ENCODE measurements around the gene FOXD1. TPM values are rescaled to one million over a fixed set of nuclear protein-coding genes. Genes with fewer than 3 reads are reported as not detected.
"Not testable (repeated sequence)": the region's sequence is repeated elsewhere in the genome, so short reads cannot be mapped to it uniquely, and the experiment has no call there.

The FOXD1 gene
- polyA plus RNA-seq, 3 donors = 11.5 to 16.4 (median 12.7) TPM

DNA sequence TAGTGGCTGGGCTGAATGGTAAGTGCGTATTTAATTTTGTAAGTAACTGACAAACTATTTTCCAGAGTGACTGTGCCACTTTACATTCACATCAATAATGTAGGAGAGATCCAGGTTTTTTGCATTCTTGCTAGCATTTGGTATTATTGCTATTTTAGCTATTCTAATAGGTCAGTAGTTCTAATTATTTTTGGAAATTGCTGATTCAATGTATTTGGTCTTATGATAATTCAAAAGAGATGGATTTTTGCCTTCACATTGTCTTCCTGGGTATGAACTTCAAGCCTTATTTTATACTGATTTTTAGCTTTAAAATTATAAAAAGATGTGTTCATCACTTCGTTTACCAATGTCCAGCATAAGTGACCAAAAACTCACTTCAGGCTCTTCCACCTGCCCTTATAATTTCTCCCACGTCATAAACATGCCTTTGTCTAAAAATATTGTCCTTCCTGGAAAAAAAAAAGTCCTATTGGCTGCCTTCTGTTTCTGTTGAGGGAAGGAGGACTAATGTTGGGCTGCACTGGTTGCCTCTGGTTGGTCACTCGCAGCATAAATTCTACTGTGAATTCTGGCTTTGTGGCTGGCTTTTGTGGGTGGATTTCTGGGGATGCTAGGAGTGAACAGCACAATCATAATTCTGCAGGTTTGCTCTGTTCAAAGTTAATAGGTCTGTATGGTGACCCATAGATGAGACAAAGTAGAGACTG lies 15.2 kb downstream of the FOXD1 start:
- no peak for DNase-seq (ENCODE audit: extremely low read depth in 1 of 11, low read depth in 9 of 11, low spot score in 4 of 11)

- no peak for DNase-seq (ENCODE audit: extremely low read depth in 1 of 11, low read depth in 9 of 11, low spot score in 4 of 11)
Measured at GRCh38 chr5:73431204-73431851, 17.2 kb downstream of the FOXD1 start.

DNA sequence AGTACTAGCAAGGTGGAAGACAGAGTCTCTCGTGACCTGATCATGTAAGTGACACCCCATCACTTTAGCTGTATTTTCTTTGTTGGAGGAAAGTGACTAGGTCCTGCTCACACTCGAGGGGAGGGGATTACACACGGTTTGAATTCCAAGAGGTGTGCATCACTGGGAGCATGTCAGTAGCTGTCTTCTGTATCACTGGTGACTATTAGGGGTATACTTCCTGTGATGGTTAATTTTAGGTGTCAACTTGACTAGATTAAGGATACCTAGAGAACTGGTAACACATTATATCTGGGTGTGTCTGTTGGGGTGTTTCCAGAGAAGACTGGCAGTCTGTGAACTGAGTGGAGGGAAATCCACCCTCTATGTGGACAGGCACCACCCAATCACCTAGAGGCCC lies 22.5 kb downstream of the FOXD1 start:
- DNase-seq (ENCODE audit: extremely low read depth in 1 of 11, low read depth in 9 of 11, low spot score in 4 of 11) = no peak

GRCh38 chr5:73424556-73424977 lies 24.0 kb downstream of the FOXD1 start:
- peak in 4 of 11 donors; percentile 79 to 88 (median 84) for DNase-seq (ENCODE audit: extremely low read depth in 1 of 11, low read depth in 9 of 11, low spot score in 4 of 11)

GRCh38 chr5:73422164-73422563 lies 26.4 kb downstream of the FOXD1 start:
- no peak for DNase-seq (ENCODE audit: extremely low read depth in 1 of 11, low read depth in 9 of 11, low spot score in 4 of 11)

- no peak for DNase-seq (ENCODE audit: extremely low read depth in 1 of 11, low read depth in 9 of 11, low spot score in 4 of 11)
Measured at GRCh38 chr5:73420666-73421065, 27.9 kb downstream of the FOXD1 start.

DNA sequence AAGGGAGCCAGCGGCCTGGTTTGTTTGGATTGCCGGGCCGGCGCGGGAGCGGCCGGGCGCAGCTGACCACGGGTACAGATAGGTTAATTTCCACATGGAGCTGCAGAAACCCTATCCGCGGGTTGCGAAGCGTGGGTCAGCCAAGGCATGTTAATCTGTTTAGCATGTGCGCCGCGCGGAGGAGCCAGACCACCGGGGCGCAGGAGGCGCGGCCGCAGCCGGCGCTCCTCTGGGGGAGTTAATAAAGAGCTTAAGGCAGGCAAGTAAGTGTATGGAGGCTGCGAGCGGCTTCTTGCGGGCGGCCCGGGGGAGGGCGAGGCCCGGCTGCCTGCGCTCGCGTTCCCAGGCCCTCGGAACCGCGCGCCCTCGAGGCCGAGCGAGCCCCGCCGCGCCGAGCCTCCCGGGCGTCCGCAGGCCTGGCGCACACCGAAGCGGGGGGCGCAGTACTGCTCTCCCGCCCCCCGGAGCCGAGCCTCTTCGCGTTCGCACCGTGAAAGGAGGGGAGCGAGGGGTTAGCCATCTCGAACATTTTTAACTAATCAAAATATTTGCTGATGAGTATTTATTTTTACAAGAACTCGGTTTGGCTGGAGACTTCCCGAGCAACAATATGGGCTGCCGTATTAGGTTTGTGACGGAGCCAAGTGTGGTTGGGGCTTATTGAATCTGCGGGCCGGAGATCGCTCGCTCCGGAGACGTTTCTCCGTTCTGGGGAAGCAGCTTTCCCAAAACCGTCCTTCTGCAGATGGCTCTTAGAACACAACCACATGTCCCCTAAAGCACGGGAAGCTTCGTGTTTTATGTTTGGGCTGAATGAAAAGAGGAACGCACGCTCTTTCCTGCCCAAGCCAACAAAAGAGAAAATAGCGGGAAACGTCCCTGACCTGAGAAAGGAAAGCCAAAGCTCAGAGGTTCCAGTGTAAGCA lies 28.8 kb downstream of the FOXD1 start:
- DNase-seq (ENCODE audit: extremely low read depth in 1 of 11, low read depth in 9 of 11, low spot score in 4 of 11) = peak in 6 of 11 donors; percentile 72 to 85 (median 78)

- DNase-seq (ENCODE audit: extremely low read depth in 1 of 11, low read depth in 9 of 11, low spot score in 4 of 11) = no peak
Measured at GRCh38 chr5:73419117-73419464, 29.5 kb downstream of the FOXD1 start.

GRCh38 chr5:73418244-73418691 lies 30.3 kb downstream of the FOXD1 start:
- no peak for DNase-seq (ENCODE audit: extremely low read depth in 1 of 11, low read depth in 9 of 11, low spot score in 4 of 11)

- peak in 2 of 11 donors; percentile 52 to 83 for DNase-seq (ENCODE audit: extremely low read depth in 1 of 11, low read depth in 9 of 11, low spot score in 4 of 11)
Measured at GRCh38 chr5:73417303-73418034, 31.1 kb downstream of the FOXD1 start.

DNA sequence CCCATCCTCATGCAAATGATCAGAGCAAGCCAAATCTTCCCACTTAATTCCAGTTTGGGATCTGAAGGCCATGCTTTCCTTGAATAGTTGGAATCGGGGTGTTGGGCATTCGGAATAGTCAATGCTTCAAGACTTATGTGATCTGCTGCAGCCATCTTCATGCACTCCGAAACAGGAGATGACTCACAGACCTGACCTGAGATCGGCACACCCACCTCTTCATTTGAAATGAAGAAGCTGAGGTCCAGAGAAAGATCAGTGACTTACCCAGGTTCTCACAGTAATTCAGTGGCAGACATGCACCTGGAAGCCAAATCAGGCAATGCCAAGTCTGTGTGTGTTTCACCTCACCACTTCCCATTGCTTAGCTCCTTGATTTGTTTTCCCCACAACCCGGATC lies 33.0 kb downstream of the FOXD1 start:
- DNase-seq (ENCODE audit: extremely low read depth in 1 of 11, low read depth in 9 of 11, low spot score in 4 of 11) = no peak

- DNase-seq (ENCODE audit: extremely low read depth in 1 of 11, low read depth in 9 of 11, low spot score in 4 of 11) = no peak
Measured at GRCh38 chr5:73415171-73415570, 33.4 kb downstream of the FOXD1 start.

DNA sequence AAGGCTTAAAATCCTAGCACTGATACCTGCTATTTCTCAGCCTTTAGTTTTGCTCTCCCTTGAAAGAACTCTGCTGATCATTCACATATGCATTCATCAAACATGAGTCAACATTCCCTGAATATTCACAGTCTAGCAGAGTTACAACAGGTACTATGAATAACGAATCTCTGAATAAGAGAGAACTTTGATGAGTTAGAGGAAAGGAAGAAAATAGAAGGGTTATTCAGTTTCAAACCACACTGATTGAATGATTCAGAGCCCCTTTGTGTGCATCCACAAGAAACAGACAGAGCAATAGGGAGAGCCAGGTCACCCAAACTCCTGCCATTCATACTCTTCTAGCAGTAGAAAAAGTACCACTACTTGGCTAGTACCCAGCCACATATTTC lies 36.0 kb downstream of the FOXD1 start:
- DNase-seq (ENCODE audit: extremely low read depth in 1 of 11, low read depth in 9 of 11, low spot score in 4 of 11) = no peak

- DNase-seq (ENCODE audit: extremely low read depth in 1 of 11, low read depth in 9 of 11, low spot score in 4 of 11) = no peak
Measured at GRCh38 chr5:73411936-73412596, 36.5 kb downstream of the FOXD1 start.

DNA sequence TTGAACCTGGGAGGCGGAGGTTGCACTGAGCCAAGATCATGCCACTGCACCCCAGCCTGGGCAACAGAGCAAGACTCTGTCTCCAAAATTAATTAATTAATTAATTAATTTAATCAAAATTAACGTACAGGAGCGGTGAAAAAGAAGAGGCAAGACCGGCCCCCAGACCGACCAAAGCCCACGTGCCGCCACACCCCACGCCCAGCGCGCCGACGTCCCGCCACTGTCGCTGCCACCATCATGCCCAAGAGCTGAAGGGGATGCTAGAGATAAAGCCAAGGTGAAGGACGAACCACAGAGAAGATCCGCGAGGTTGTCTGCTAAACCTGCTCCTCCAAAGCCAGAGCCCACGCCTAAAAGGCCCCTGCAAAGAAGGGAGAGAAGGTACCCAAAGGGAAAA lies 38.6 kb downstream of the FOXD1 start:
- not testable (repeated sequence) for DNase-seq (ENCODE audit: extremely low read depth in 1 of 11, low read depth in 9 of 11, low spot score in 4 of 11)

- no peak for DNase-seq (ENCODE audit: extremely low read depth in 1 of 11, low read depth in 9 of 11, low spot score in 4 of 11)
Measured at GRCh38 chr5:73405691-73406090, 42.9 kb downstream of the FOXD1 start.

DNA sequence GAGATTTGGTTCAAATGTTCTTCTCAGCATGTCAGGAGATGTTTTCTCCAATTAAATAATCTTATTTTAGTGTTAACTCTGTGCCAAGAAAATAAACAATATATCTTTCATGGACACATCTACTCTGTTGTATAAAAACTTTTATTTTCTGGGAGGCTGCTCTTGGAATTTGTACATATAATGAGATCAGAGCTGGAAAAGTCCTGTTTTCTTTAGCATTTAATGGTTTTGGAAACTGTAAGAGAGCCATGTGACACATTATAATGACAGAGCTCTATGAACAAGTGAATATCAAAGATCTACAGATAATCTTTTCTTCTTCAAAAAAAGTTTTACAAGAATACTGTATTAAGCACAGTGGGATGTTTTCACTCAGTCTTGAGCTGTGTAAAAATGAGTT lies 48.8 kb downstream of the FOXD1 start:
- no peak for DNase-seq (ENCODE audit: extremely low read depth in 1 of 11, low read depth in 9 of 11, low spot score in 4 of 11)
